ENCODE data around the gene ADM5.
A peak's percentile ranks its signal among the peaks of the same experiment; 100 is the strongest.

The ADM5 gene

DNA sequence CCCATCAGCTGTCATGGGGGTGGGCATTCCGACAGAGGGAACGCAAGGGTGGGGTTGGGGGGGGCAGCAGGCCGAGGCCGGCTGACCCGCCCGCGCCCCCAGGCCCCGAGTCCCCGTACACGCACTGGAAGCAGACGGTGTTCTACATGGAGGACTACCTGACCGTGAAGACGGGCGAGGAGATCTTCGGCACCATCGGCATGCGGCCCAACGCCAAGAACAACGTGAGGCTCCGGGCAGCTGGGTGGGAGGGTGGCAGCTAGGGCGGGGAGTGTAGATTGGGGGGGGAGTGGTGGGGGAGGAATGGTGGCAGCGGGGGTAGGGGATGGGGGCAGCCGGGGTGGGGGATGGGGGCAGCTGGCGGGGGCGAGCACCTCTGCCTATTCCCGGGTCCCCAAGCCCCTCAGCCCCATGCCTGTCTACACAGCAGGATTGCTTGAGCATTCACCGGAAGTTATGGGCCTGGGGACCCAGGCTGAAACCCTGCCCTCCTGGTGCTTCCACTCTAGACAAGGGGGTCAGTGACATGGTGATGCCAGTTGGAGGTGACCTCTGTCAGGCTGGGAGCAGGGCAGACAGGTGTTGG lies 2.8 kb upstream of the ADM5 start:
- Histone ChIP-seq H3K27me3 (peaks cover 20 to 33% (median 28%) of the 10 kb centered on the region in 11 experiments), H3K4me1 (peaks cover 36 to 83% (median 56%) of the 10 kb centered on the region in 10 experiments), H3K9ac (peak overlapping the region in 6 of 11 experiments; percentile 42 to 66 (median 54); a peak in 11 of 22 replicates), H3K36me3 (peaks cover 45 to 85% (median 78%) of the 10 kb centered on the region in 11 experiments), H3K9me3 (replicated peaks in 1 of 11) (no peaks in the 10 kb centered on the region), H3K4me2 (peak overlapping the region in 10 of 11 experiments; percentile 64 to 95 (median 84); a peak in 19 of 22 replicates), H3K27ac (peak overlapping the region in 5 of 11 experiments; percentile 51 to 77 (median 63); a peak in 11 of 22 replicates), H4K20me1 (peaks cover 0 to 90% (median 82%) of the 10 kb centered on the region in 11 experiments; a peak in 21 of 22 replicates), H3K4me3 (peak overlapping the region in 2 of 10 experiments; percentile 27 to 65; a peak in 2 of 20 replicates)
- no peak for TF ChIP-seq Cebpa-rat (IDR thresholded peaks at IDR 0.05)

DNA sequence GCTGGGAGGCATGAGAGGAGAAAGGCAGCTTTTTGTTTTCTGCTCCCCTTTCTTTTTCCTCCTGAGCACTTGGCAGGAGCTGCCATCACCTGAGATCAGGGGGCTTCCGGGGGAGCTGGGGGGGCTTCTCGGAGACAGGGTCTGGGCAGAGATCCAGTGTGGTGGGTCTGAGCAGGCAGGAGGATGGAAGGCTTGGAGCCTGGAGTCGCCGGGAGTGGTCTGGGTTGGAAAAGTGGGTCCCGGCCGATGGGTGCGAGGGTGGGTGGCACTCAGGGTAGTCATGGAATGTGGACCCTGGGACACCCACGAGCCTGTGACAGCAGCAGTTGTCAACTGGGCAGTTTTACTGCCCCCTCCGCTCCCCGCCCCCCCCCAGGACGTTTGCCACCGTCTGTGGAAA lies 2.2 kb upstream of the ADM5 start:
- Histone ChIP-seq H3K27ac (peak overlapping the region in 6 of 11 experiments; percentile 44 to 77 (median 59); a peak in 12 of 22 replicates), H3K9ac (peak overlapping the region in 8 of 11 experiments; percentile 38 to 66 (median 52); a peak in 13 of 22 replicates), H3K9me3 (replicated peaks in 1 of 11) (no peaks in the 10 kb centered on the region), H3K4me1 (peaks cover 37 to 81% (median 55%) of the 10 kb centered on the region in 10 experiments), H3K4me3 (peak overlapping the region in 2 of 10 experiments; percentile 45 to 65; a peak in 4 of 20 replicates), H3K36me3 (peaks cover 39 to 80% (median 72%) of the 10 kb centered on the region in 11 experiments), H4K20me1 (peaks cover 0 to 84% (median 77%) of the 10 kb centered on the region in 11 experiments; a peak in 21 of 22 replicates), H3K27me3 (peaks cover 21 to 35% (median 30%) of the 10 kb centered on the region in 11 experiments), H3K4me2 (peak overlapping the region; percentile 64 to 95 (median 89))
- TF ChIP-seq Cebpa-rat (IDR thresholded peaks at IDR 0.05) = no peak

DNA sequence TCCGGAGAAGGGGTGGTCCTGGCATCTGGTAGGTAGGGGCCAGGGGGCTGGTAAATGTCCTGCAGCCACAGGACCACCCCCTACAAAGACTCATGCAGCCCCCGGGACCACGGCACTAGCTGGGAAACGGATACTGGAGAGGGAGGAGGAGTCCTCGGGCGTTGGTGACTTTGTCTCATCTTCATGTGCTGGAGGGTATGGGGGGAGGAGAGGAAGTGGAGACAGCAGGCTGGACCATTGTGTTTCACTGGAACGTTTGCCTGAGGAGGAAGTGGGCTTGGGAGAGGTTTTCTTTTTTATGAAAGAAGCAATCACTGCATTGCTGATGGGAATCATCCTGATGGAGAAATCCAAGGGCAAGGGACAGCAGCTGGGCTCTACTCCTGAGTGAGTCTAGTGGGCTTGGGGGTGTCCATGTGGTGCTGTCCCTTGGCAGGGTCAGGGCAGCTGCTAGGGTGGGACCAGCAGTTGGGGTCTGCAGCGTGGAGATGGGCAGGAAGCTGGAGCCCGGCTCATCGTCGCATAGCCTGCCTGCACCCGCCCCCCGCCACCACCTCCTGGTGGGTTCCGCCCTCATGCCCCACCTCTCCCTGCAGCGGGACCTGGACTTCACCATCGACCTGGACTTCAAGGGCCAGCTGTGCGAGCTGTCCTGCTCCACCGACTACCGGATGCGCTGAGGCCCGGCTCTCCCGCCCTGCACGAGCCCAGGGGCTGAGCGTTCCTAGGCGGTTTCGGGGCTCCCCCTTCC lies 1.7 kb upstream of the ADM5 start:
- Histone ChIP-seq H3K4me1 (peaks cover 37 to 82% (median 56%) of the 10 kb centered on the region in 10 experiments), H3K27me3 (peaks cover 21 to 35% (median 30%) of the 10 kb centered on the region in 11 experiments), H3K36me3 (peaks cover 33 to 74% (median 66%) of the 10 kb centered on the region in 11 experiments), H3K9ac (peak overlapping the region in 10 of 11 experiments; percentile 29 to 66 (median 48); a peak in 16 of 22 replicates), H3K27ac (peak overlapping the region in 7 of 11 experiments; percentile 44 to 77 (median 55); a peak in 13 of 22 replicates), H3K4me3 (peak overlapping the region in 6 of 10 experiments; percentile 31 to 65 (median 48); a peak in 11 of 20 replicates), H3K9me3 (replicated peaks in 1 of 11) (no peaks in the 10 kb centered on the region), H4K20me1 (peaks cover 0 to 78% (median 71%) of the 10 kb centered on the region in 11 experiments; a peak in 21 of 22 replicates), H3K4me2 (peak overlapping the region; percentile 64 to 95 (median 89))
- no peak for TF ChIP-seq Cebpa-rat (IDR thresholded peaks at IDR 0.05)

DNA sequence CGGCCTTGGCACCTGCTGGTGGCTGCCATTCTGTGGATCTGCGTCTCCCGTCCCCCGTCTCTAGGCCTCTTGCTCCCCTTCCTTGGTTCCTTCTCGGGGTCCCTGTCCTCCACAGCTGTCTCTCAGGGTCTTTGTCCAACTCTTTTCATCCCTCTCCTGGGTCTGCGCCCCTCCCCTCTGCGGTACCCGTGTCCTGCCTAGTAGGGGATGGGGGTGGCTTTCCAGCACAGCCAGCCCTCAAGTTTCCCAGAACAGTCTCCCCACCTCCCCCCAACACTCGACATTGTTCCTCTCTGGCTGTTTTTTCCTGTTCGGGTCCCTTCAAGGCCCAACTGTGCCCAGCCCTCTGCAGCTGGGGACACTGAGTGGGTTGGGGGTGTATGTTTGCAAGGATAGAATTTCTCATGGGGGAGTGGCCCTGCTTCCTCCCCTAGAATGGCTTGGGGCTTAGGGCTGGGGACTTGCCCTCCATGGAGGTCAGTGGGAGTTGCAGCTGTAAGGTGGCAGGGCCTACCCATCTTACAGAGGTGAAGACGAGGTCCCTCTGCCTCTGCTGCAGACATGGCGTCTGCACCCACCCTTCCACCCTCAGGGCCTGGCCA lies 762 bp upstream of the ADM5 start:
- Histone ChIP-seq H3K9me3 (replicated peaks in 1 of 11) (no peaks in the 10 kb centered on the region), H3K36me3 (peaks cover 25 to 65% (median 57%) of the 10 kb centered on the region in 11 experiments), H3K4me2 (peak overlapping the region; percentile 64 to 95 (median 89); a peak in 20 of 22 replicates), H3K27ac (peak overlapping the region in 6 of 11 experiments; percentile 33 to 77 (median 59); a peak in 9 of 22 replicates), H3K4me1 (peaks cover 37 to 82% (median 56%) of the 10 kb centered on the region in 10 experiments), H3K9ac (peak overlapping the region in 6 of 11 experiments; percentile 29 to 66 (median 48); a peak in 10 of 22 replicates), H3K4me3 (peak overlapping the region in 4 of 10 experiments; percentile 45 to 65 (median 52); a peak in 8 of 20 replicates), H4K20me1 (peaks cover 0 to 69% (median 62%) of the 10 kb centered on the region in 11 experiments; a peak in 21 of 22 replicates), H3K27me3 (peaks cover 21 to 35% (median 30%) of the 10 kb centered on the region in 11 experiments)
- TF ChIP-seq Cebpa-rat (IDR thresholded peaks at IDR 0.05) = no peak

DNA sequence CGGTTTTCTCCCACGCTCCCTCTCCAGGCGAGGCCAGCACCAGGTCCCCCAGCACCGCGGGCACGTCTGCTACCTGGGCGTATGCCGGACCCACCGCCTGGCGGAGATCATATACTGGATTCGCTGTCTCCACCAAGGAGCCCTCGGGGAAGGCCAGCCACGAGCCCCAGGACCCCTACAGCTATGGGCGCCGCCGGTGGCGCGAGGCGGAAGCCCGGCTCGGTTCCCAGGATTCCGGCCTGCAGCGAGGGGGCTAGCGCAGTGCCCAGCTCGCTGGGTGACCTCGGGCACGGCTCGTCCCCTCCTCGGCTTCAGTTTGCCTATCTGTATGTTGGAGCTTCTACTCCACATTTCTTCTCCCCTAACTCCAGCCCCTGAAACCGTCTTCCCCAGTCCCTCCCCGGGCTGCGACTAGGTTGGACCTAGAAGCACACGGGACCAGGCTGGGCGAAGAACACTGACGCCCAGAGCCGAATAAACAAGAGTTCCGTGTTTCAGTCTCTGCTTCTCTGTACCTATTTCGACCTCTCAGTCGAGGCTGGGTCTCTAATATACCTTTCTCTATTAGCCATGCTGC lies 773 bp downstream of the ADM5 start:
- Histone ChIP-seq H3K36me3 (peaks cover 11 to 49% (median 42%) of the 10 kb centered on the region in 11 experiments), H3K4me2 (peak overlapping the region; percentile 68 to 95 (median 80)), H3K9ac (peak overlapping the region in 7 of 11 experiments; percentile 7 to 42 (median 35); a peak in 5 of 22 replicates), H3K4me3 (peak overlapping the region in 8 of 10 experiments; percentile 26 to 56 (median 37); a peak in 10 of 20 replicates), H3K27me3 (peaks cover 21 to 35% (median 30%) of the 10 kb centered on the region in 11 experiments), H3K4me1 (peaks cover 37 to 71% (median 56%) of the 10 kb centered on the region in 10 experiments), H3K27ac (no peak overlapping the region), H4K20me1 (peaks cover 0 to 54% (median 47%) of the 10 kb centered on the region in 11 experiments; a peak in 19 of 22 replicates), H3K9me3 (replicated peaks in 1 of 11) (no peaks in the 10 kb centered on the region)
- TF ChIP-seq Cebpa-rat (IDR thresholded peaks at IDR 0.05) = no peak

DNA sequence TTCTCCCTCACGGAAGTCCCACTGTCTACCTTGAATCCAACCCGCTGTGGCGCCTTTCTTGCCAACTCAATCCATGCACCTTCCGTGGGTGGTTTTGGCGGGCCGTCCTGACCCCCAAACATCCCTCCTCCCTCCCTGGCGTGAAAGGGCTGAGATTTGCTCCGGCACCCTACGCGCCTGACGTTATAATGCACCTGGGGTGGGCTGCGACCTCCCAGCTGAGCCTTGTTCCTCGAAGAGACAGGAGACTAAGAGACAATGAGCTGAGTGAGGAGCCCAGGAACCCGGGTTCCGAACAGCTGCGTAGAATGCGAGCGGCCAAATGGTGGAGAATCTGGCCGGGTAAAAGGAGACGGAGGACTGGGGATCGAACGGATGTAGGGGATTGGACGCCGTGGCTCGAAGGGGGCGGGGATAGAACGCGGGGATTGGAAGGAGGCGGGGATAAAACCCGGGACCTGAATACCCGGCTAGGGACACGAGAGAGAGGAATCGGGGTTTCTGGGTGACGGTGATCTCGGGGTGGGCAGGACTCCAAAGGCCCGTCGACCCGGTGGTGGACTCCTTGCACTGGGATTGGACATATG lies 1.4 kb downstream of the ADM5 start, which contains the start of gene CPT1C:
Gene CPT1C, plus strand, starts transcription at position 461 of the 587 bp plus-strand sequence. CDS start 1,137 bp downstream, outside the sequence.
- Histone ChIP-seq H3K4me3 (peak within 1 kb of the TSS; percentile 22 to 56 (median 37); a peak in 17 of 20 replicates), H4K20me1 (peaks cover 0 to 48% (median 41%) of the 10 kb centered on the region in 11 experiments; a peak in 17 of 22 replicates), H3K4me1 (peaks cover 37 to 65% (median 54%) of the 10 kb centered on the region in 10 experiments), H3K36me3 (peaks cover 5 to 44% (median 36%) of the 10 kb centered on the region in 11 experiments; a peak in 21 of 22 replicates), H3K27me3 (peaks cover 21 to 35% (median 30%) of the 10 kb centered on the region in 11 experiments), H3K27ac (no peak within 1 kb of the TSS), H3K4me2 (peak within 1 kb of the TSS; percentile 68 to 95 (median 80)), H3K9ac (peak within 1 kb of the TSS in 8 of 11 experiments; percentile 5 to 42 (median 28); a peak in 9 of 22 replicates), H3K9me3 (replicated peaks in 1 of 11) (no peaks in the 10 kb centered on the region)
- no peak for TF ChIP-seq Cebpa-rat (IDR thresholded peaks at IDR 0.05)
